ENCODE measurements around the gene TSPAN2. TPM values are rescaled to one million over a fixed set of nuclear protein-coding genes. Genes with fewer than 3 reads are reported as not detected.

The TSPAN2 gene
- total and polyA plus RNA-seq, 2 of the 4 experiments (the other 2 are of a cell fraction): 0.18 to 0.60 TPM

GRCh38 chr1:115046751-115047150 lies 42.6 kb downstream of the TSPAN2 start:
- no peak overlapping the region for H3K56ac ChIP-seq (ENCODE audit: extremely low read depth, insufficient read depth, low read length)
- H3K4ac ChIP-seq (ENCODE audit: low read depth, low read length): no peak overlapping the region
- H3K9me3 ChIP-seq (ENCODE audit: control insufficient read depth, insufficient read depth, low read length): no peaks in the 10 kb centered on the region
- no peak overlapping the region for H3K23ac ChIP-seq (ENCODE audit: low read depth, low read length)
- H3K4me3 ChIP-seq (ENCODE audit: insufficient read depth, low read depth, low read length): no peak overlapping the region
- no peaks in the 10 kb centered on the region for H3K4me1 ChIP-seq (ENCODE audit: control insufficient read depth, insufficient read depth, low read length)
- H2BK5ac ChIP-seq (ENCODE audit: low read depth, low read length, poor library complexity, severe bottlenecking): no peak overlapping the region
- TF ChIP-seq CHD1 (IDR thresholded peaks at IDR 0.05; ENCODE audit: low read depth, low read length) (no peak), MXI1 (IDR thresholded peaks at IDR 0.05; ENCODE audit: borderline replicate concordance, low read depth, low read length) (no peak), POLR2A (IDR thresholded peaks at IDR 0.05; ENCODE audit: low read depth, low read length) (no peak), FOS (IDR thresholded peaks at IDR 0.05; ENCODE audit: low read depth, low read length) (no peak), RCOR1 (IDR thresholded peaks at IDR 0.05; ENCODE audit: insufficient replicate concordance, low read length) (no peak), USF2 (IDR thresholded peaks at IDR 0.05; ENCODE audit: low read depth, low read length) (no peak), RAD21 (IDR thresholded peaks at IDR 0.05; ENCODE audit: low read length) (no peak), CTCF (conservative IDR thresholded peaks at IDR 0.05; ENCODE audit: low read depth, low read length) (no peak), CEBPB (IDR thresholded peaks at IDR 0.05; ENCODE audit: low read depth, low read length) (no peak), ELK1 (IDR thresholded peaks at IDR 0.05; ENCODE audit: borderline replicate concordance, low read depth, low read length) (no peak), SMC3 (IDR thresholded peaks at IDR 0.05; ENCODE audit: low read depth, low read length) (no peak), MAZ (IDR thresholded peaks at IDR 0.05; ENCODE audit: borderline replicate concordance, low read depth, low read length) (no peak), MAFK (IDR thresholded peaks at IDR 0.05; ENCODE audit: low read depth, low read length) (no peak)
- H3K9me1 ChIP-seq (ENCODE audit: insufficient read depth, low read length): no peaks in the 10 kb centered on the region
- H2BK20ac ChIP-seq (ENCODE audit: low read depth, low read length): no peak overlapping the region
- H4K91ac ChIP-seq (ENCODE audit: insufficient read depth, low read depth, low read length): no peak overlapping the region
- ChIA-PET CTCF (no interaction called here), POLR2A (ENCODE audit: unreplicated experiment) (no interaction called here)
- DNase-seq (no peak), ATAC-seq (ENCODE audit: low read depth) (no peak)
- no peak overlapping the region for H3K27ac ChIP-seq (ENCODE audit: insufficient read depth, low read length)
- no TSS peak for BruUV-seq (replicated peaks)
- H3K4me2 ChIP-seq (ENCODE audit: low read depth, low read length): no peak overlapping the region
- in situ Hi-C loops (cut with MboI; ENCODE audit: low sequenced_read_pairs): no loop called here
- no peaks in the 10 kb centered on the region for H4K20me1 ChIP-seq (ENCODE audit: insufficient read depth, low read length)
- H4K5ac ChIP-seq (ENCODE audit: low read depth, low read length): no peak overlapping the region
- no peak overlapping the region for H2AK5ac ChIP-seq (ENCODE audit: low read depth, low read length)
- H3K14ac ChIP-seq (replicated peaks; ENCODE audit: low read depth, low read length): no peak overlapping the region
- H2AFZ ChIP-seq (replicated peaks; ENCODE audit: low read length, poor library complexity): no peak overlapping the region
- H3K9ac ChIP-seq (ENCODE audit: low read depth, low read length): no peak overlapping the region
- H3K18ac ChIP-seq (ENCODE audit: low read depth, low read length): no peak overlapping the region
- no peak overlapping the region for H4K8ac ChIP-seq (ENCODE audit: low read depth in 2 of 2, low read length in 2 of 2)
- no peak overlapping the region for H2AK9ac ChIP-seq (replicated peaks; ENCODE audit: low read depth, low read length, poor library complexity)
- dilution Hi-C loops (cut with HindIII; ENCODE audit: low sequenced_read_pairs, unreplicated experiment): no loop called here
- no peak overlapping the region for H2BK120ac ChIP-seq (ENCODE audit: low read depth, low read length)
- no peaks in the 10 kb centered on the region for H3K27me3 ChIP-seq (ENCODE audit: control insufficient read depth, insufficient read depth, low read length)
- H3K79me1 ChIP-seq (ENCODE audit: low read depth in 1 of 2, low read length in 2 of 2): no peaks in the 10 kb centered on the region
- H3K36me3 ChIP-seq (ENCODE audit: control insufficient read depth, insufficient read depth, low read length): no peaks in the 10 kb centered on the region
- intact Hi-C loops (cut with micrococcal nuclease): no loop called here
- H2BK15ac ChIP-seq (ENCODE audit: low read depth, low read length): no peak overlapping the region

Data from IMR-90 (cell line).